Astrocyte of the hippocampus (primary cell): Measurements from ENCODE around the gene PRTFDC1.

ENCODE experiments used
- DNase-seq: peaks from one replicate; pipeline ENCODE4 v3.0.0; 2011; ENCODE audit warnings: low read depth, low spot score

Gene PRTFDC1

GRCh38 chr10:24872790-24873182 lies 79.6 kb downstream of the PRTFDC1 start:
- DNase-seq = no peak

- DNase-seq = peak; percentile 72
Measured at GRCh38 chr10:24872049-24872789, 80.2 kb downstream of the PRTFDC1 start.

- no peak for DNase-seq
Measured at GRCh38 chr10:24871011-24871935, 81.1 kb downstream of the PRTFDC1 start.

- peak; percentile 50 for DNase-seq
Measured at GRCh38 chr10:24869354-24870015, 82.9 kb downstream of the PRTFDC1 start.

- peak; percentile 75 for DNase-seq
Measured at GRCh38 chr10:24866604-24867583, 85.5 kb downstream of the PRTFDC1 start.

GRCh38 chr10:24865783-24866182 lies 86.6 kb downstream of the PRTFDC1 start:
- DNase-seq = no peak

- DNase-seq = no peak
Measured at GRCh38 chr10:24862589-24862988, 89.8 kb downstream of the PRTFDC1 start.

- DNase-seq = peak; percentile 24
Measured at GRCh38 chr10:24858288-24859270, 93.8 kb downstream of the PRTFDC1 start.

- DNase-seq = no peak
Measured at GRCh38 chr10:24857031-24857725, 95.2 kb downstream of the PRTFDC1 start.

- DNase-seq = no peak
Measured at GRCh38 chr10:24854256-24854655, 98.2 kb downstream of the PRTFDC1 start.

GRCh38 chr10:24853661-24854060 lies 98.7 kb downstream of the PRTFDC1 start:
- no peak for DNase-seq

GRCh38 chr10:24851629-24852028 lies 100.8 kb downstream of the PRTFDC1 start:
- peak; percentile 89 for DNase-seq

- DNase-seq = no peak
Measured at GRCh38 chr10:24850727-24851296, 101.6 kb downstream of the PRTFDC1 start.

- DNase-seq = peak; percentile 58
Measured at GRCh38 chr10:24849501-24850299, 102.7 kb downstream of the PRTFDC1 start.

GRCh38 chr10:24849051-24849450 lies 103.4 kb downstream of the PRTFDC1 start:
- DNase-seq = peak; percentile 67

- DNase-seq = peak; percentile 13
Measured at GRCh38 chr10:24848195-24848594, 104.2 kb downstream of the PRTFDC1 start.

GRCh38 chr10:24847112-24848070 lies 105.0 kb downstream of the PRTFDC1 start:
- peak; percentile 26 for DNase-seq
